Right lobe of liver (tissue), 6 donors: Measurements from ENCODE around the gene ASPHD1. TPM values are rescaled to one million over a fixed set of nuclear protein-coding genes. Genes with fewer than 3 reads are reported as not detected.

Experiments
- ATAC-seq, 4 donors: fragments of 200-7000 bp; cut with Tn5 transposase; one replicate each; pipeline ENCODE4 v1.9.1; 2020; ENCODE audit warnings: mild to moderate bottlenecking in 4 of 4, moderate library complexity in 4 of 4
- DNase-seq, 3 donors: peaks; one replicate each; pipeline ENCODE4 v3.0.0-alpha.2; 2020
- H3K27ac ChIP-seq, 3 donors: fragments of 200-600 bp; one replicate each; pipeline ENCODE4 v1.8.0; 2022
- H3K27me3 ChIP-seq, 2 donors: fragments of 200-600 bp; one replicate each; pipeline ENCODE4 v1.8.0; 2022
- H3K36me3 ChIP-seq, 4 donors: fragments of 200-600 bp; sonication (generic) in 1 of 4; one replicate each; pipeline versions ENCODE4 v1.5.1 to v1.8.0; 2017 to 2022; ENCODE audit warnings: control low read depth in 1 of 4
- H3K4me1 ChIP-seq, 4 donors: fragments of 200-600 bp; sonication (generic) in 1 of 4; one replicate each; pipeline versions ENCODE4 v1.5.1 to v1.8.0; 2017 to 2022; ENCODE audit warnings: control low read depth in 1 of 4
- H3K4me3 ChIP-seq, 3 donors: fragments of 200-600 bp; one replicate each; pipeline ENCODE4 v1.8.0; 2022
- H3K9me3 ChIP-seq, 4 donors: fragments of 200-600 bp; sonication (generic) in 1 of 4; one replicate each; pipeline versions ENCODE4 v1.5.1 to v1.8.0; 2017 to 2022; ENCODE audit warnings: control low read depth in 1 of 4
- POLR2A ChIP-seq: fragments of 450-650 bp; IDR thresholded peaks from one replicate; pipeline ENCODE4 v1.6.1; 2017; ENCODE audit warnings: antibody characterized with exemption, mild to moderate bottlenecking
- WGBS: methylation state at CpG from one replicate; pipeline ENCODE4 v1.1.6; 2018; ENCODE audit warnings: low coverage, low lambda C conversion rate; ENCODE audit not compliant: insufficient coverage; ENCODE audit errors: missing lambda C conversion rate; 5-methylcytosine and 5-hydroxymethylcytosine counted together
- intact Hi-C, 2 donors: fragments of 100-400 bp; cut with DNase I; formaldehyde crosslinking; loops; one replicate each; pipeline versions ENCODE4 v1.11.2 to v1.14.1; 2022
- total RNA-seq, 6 experiments: library from RNA; depleted of rRNA in 2 of 6; stranded (reverse); fragments of >200 nt in 2 of 6; fragmentation: NEBNext Ultra II Directional in 3 of 6; extraction: Animal tissue kit (Norgen Biotek cat#: 25700) in 3 of 6; gene quantifications; one replicate each; pipeline versions ENCODE4 v1.1.0 to v1.2.4, GENCODE V29; 2016 to 2023
- TF ChIP-seq, protein P1 (sequence below), 4 donors: fragments of 200-600 bp in 3 of 4; fragments of 450-650 bp in 1 of 4; IDR thresholded peaks; one replicate each; pipeline versions ENCODE4 v1.5.1 to v1.8.0; 2016 to 2022; ENCODE audit warnings: antibody characterized with exemption in 4 of 4, mild to moderate bottlenecking in 2 of 4
- donor health status: DM: no; HTN: yes; CAD: no.
- donor health status: DM: no; HTN: no; CAD: no.
- donor health status: DM: no; HTN: no; CAD: no.
- donor health status: DM: no; HTN: yes; CAD: no.
- donor health status: DM: no; HTN: yes; CAD: no.

Gene ASPHD1
- total RNA-seq, 6 experiments from 2014 or later, result 0.38 to 0.50 TPM; not detected in 4

DNA sequence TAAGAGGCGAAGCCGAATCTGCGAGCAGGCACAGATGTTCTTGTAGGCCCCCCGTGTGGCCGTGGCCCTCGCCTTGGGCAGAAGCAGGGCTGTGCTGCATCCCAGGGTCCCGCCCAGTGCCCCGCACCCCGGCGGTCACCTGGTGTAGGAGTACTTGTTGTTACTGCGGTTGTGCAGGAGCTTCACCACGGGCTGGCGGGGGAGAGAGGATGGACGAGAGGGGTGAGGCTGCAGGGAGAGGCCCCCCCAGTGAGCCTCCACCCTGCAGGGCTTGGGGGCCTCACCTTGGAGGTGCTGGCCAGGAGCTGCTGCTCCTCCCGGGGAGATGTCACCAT lies 11.4 kb downstream of the ASPHD1 start:
- WGBS, result no CpG with 5 or more reads among the region's 15 CpGs
- no peak for DNase-seq
- ATAC-seq, result no peak

DNA sequence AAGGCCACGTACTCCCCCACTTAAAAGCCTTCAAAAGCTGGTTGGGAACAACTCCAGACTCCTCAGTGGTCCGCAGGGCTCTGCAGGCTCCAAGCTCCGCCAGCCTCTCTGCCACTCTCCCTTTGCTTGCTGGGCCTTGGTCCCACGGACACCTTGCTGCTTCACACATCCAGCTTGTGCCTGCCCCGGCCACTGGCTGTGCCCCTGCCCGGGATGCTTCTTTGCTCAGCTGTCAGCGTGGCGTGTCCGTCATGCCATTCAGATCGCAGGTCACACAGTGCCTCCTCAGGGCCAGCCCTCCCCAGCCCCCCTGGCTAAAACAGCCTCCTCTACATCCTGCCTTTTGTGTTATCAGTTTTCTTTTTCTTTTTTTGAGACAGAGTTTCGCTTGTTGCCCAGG lies 11.8 kb downstream of the ASPHD1 start:
- TF ChIP-seq, protein P1, sequence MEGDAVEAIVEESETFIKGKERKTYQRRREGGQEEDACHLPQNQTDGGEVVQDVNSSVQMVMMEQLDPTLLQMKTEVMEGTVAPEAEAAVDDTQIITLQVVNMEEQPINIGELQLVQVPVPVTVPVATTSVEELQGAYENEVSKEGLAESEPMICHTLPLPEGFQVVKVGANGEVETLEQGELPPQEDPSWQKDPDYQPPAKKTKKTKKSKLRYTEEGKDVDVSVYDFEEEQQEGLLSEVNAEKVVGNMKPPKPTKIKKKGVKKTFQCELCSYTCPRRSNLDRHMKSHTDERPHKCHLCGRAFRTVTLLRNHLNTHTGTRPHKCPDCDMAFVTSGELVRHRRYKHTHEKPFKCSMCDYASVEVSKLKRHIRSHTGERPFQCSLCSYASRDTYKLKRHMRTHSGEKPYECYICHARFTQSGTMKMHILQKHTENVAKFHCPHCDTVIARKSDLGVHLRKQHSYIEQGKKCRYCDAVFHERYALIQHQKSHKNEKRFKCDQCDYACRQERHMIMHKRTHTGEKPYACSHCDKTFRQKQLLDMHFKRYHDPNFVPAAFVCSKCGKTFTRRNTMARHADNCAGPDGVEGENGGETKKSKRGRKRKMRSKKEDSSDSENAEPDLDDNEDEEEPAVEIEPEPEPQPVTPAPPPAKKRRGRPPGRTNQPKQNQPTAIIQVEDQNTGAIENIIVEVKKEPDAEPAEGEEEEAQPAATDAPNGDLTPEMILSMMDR (IDR thresholded peaks at IDR 0.05), result no peak
- no peak for TF ChIP-seq POLR2A
- WGBS, result 90% methylated on average over 4 of the region's 11 CpGs
- Histone ChIP-seq H3K4me1 (no peaks in the 10 kb centered on the region), H3K27ac (no peak overlapping the region), H3K9me3 (no peaks in the 10 kb centered on the region), H3K27me3 (no peaks in the 10 kb centered on the region), H3K36me3 (no peaks in the 10 kb centered on the region), H3K4me3 (no peak overlapping the region)
- ATAC-seq (peak in 1 of 4 donors; percentile 35), DNase-seq (no peak)
- intact Hi-C loops, result no loop called here

More for the DNA sequence above, 11.4 kb downstream of the ASPHD1 start:
- Histone ChIP-seq H3K27me3 (no peaks in the 10 kb centered on the region), H3K4me3 (no peak overlapping the region), H3K4me1 (no peaks in the 10 kb centered on the region), H3K9me3 (no peaks in the 10 kb centered on the region), H3K36me3 (no peaks in the 10 kb centered on the region), H3K27ac (no peak overlapping the region)
- TF ChIP-seq, protein P1 (IDR thresholded peaks at IDR 0.05), result no peak
- TF ChIP-seq POLR2A, result no peak
- intact Hi-C loops, result no loop called here

DNA sequence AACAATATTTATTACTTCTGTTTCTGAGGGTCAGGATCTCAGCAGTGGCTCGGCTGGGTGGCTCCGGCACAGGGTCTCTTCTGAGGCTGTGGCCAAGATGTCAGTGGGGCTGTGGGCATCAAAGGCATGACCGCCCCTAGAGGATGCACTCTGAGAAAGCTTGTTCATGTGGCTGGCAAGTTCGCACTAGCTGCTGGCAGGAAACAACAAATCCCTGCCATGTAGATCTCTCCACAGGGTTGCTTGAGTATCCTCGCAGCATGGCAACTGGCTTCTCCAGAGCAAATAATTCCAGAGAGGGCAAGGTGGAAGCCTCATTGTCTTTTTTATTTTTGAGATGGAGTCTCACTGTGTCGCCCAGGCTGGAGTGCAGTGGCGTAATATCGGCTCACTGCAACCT lies 13.2 kb downstream of the ASPHD1 start:
- Histone ChIP-seq H3K4me1 (no peaks in the 10 kb centered on the region), H3K27ac (no peak overlapping the region), H3K27me3 (no peaks in the 10 kb centered on the region), H3K36me3 (no peaks in the 10 kb centered on the region), H3K9me3 (no peaks in the 10 kb centered on the region), H3K4me3 (no peak overlapping the region)
- DNase-seq, result no peak
- WGBS, result 100% methylated on average over 1 of the region's 8 CpGs
- intact Hi-C loops, result no loop called here
- TF ChIP-seq POLR2A, result no peak
- TF ChIP-seq, protein P1 (IDR thresholded peaks at IDR 0.05), result no peak
- ATAC-seq, result no peak

DNA sequence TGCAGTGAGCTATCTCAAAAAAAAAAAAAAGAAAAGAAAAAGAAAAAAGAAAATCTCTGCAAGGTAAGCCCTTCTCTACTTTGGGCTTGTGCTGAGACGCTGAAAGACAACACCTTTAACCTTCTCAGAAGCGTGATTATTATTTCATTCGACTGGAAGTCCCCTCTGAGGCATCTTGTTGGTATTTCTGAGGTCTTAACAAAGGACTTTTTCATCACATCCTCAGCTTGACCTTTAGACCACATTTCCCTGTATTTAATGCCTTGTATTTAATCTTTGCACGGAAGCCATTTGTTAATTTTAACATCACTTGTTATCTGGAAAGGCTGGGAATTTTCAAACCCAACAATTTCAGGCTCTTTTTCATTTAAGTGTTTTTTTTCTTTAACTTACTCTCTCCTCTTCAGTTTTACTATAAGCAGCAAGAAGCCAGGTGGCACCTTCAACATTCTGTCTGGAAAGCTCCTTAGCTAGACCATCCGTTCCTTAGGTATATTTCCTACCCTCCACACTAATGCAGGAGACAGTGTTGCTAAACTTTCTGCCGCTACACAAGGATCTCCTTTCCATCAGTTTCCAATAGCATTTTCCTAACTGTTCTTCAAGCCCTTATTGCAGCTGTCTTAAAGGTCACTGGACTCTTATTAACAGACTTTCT lies 15.4 kb downstream of the ASPHD1 start:
- no peak for TF ChIP-seq POLR2A
- TF ChIP-seq, protein P1 (IDR thresholded peaks at IDR 0.05), result no peak
- H3K27ac ChIP-seq, result no peak overlapping the region
- H3K4me1 ChIP-seq, result no peaks in the 10 kb centered on the region
- 81% methylated on average over 6 of the region's 6 CpGs for WGBS
- intact Hi-C loops, result no loop called here
- H3K9me3 ChIP-seq, result no peaks in the 10 kb centered on the region
- ATAC-seq (peak in 1 of 4 donors; percentile 37), DNase-seq (no peak)
- no peak overlapping the region for H3K4me3 ChIP-seq
- H3K27me3 ChIP-seq, result no peaks in the 10 kb centered on the region
- H3K36me3 ChIP-seq, result peaks cover 0 to 20% (median 0%) of the 10 kb centered on the region in 4 donors

DNA sequence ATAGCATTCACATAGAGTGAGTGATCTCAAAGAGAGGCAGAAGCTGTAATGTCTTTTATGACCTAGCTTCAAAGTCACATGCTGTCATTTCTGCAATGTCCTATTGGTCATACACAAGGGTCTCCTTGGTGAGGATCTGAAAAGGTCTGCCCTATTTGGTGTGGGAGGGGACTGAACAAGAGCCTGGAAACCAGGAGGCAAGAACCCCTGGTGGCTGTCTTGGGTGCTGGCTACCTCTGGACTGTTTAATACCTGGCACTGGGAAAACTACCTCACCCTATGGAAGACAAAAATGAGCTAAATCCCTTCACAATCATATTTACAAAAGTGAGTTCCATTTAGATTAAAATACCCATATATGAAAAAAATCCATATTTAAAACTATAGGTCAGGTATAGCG lies 16.7 kb downstream of the ASPHD1 start:
- Histone ChIP-seq H3K36me3 (peaks cover 0 to 24% (median 0%) of the 10 kb centered on the region in 4 donors), H3K4me3 (no peak overlapping the region), H3K27ac (no peak overlapping the region), H3K27me3 (no peaks in the 10 kb centered on the region), H3K4me1 (no peaks in the 10 kb centered on the region), H3K9me3 (no peaks in the 10 kb centered on the region)
- 82% methylated on average over 1 of the region's 1 CpG for WGBS
- no peak for ATAC-seq
- intact Hi-C loops, result no loop called here
- TF ChIP-seq POLR2A, result no peak
- TF ChIP-seq, protein P1 (IDR thresholded peaks at IDR 0.05), result no peak
- no peak for DNase-seq
